Osteocyte (in vitro differentiated cells): Measurements from ENCODE around the gene ARHGAP24. TPM values are rescaled to one million over a fixed set of nuclear protein-coding genes. Genes with fewer than 3 reads are reported as not detected.

Source experiments
- DNase-seq: peaks from one replicate; pipeline ENCODE4 v3.0.0; 2021; ENCODE audit warnings: mixed read lengths; ENCODE audit not compliant: unreplicated experiment; ENCODE audit errors: extremely low spot score
- H3K27ac Mint-ChIP-seq: one replicate; pipeline ENCODE4 v1.8.0; 2021; ENCODE audit warnings: mild to moderate bottlenecking, mixed read lengths; ENCODE audit not compliant: unreplicated experiment
- H3K27me3 Mint-ChIP-seq: one replicate; pipeline ENCODE4 v1.8.0; 2021; ENCODE audit warnings: mixed read lengths; ENCODE audit not compliant: unreplicated experiment
- H3K36me3 Mint-ChIP-seq: one replicate; pipeline ENCODE4 v1.8.0; 2021; ENCODE audit warnings: mixed read lengths; ENCODE audit not compliant: unreplicated experiment
- H3K4me1 Mint-ChIP-seq: one replicate; pipeline ENCODE4 v1.8.0; 2021; ENCODE audit warnings: mixed read lengths; ENCODE audit not compliant: unreplicated experiment
- H3K4me3 Mint-ChIP-seq: one replicate; pipeline ENCODE4 v1.8.0; 2021; ENCODE audit warnings: mild to moderate bottlenecking, moderate library complexity, mixed read lengths; ENCODE audit not compliant: unreplicated experiment
- H3K9me3 Mint-ChIP-seq: one replicate; pipeline ENCODE4 v1.8.0; 2021; ENCODE audit warnings: mixed read lengths; ENCODE audit not compliant: unreplicated experiment
- CTCF ChIP-seq: fragments of 200-600 bp; sonication (generic); IDR thresholded peaks from 2 replicates; pipeline ENCODE4 v1.5.0; 2021; ENCODE audit warnings: antibody characterized with exemption, mild to moderate bottlenecking, moderate library complexity
- total RNA-seq: library from RNA; stranded (reverse); gene quantifications from 2 replicates; pipeline ENCODE4 v1.2.1, GENCODE V29; 2021

Gene ARHGAP24
- total RNA-seq, 1 donor from 2014 or later: 29.3 TPM

- Mint-ChIP-seq H3K4me1 (no peaks in the 10 kb centered on the region), H3K9me3 (peaks cover 14% of the 10 kb centered on the region), H3K4me3 (no peak overlapping the region), H3K27ac (no peak overlapping the region), H3K36me3 (no peaks in the 10 kb centered on the region), H3K27me3 (peaks cover 29% of the 10 kb centered on the region)
- no peak for DNase-seq
- no peak for TF ChIP-seq CTCF
These were observed 196.2 kb downstream of the ARHGAP24 start for GRCh38 chr4:85671120-85671519.

GRCh38 chr4:85672116-85672515, 197.2 kb downstream of the ARHGAP24 start:
- Mint-ChIP-seq H3K4me1 (no peaks in the 10 kb centered on the region), H3K36me3 (no peaks in the 10 kb centered on the region), H3K9me3 (peaks cover 11% of the 10 kb centered on the region), H3K27me3 (peaks cover 37% of the 10 kb centered on the region), H3K4me3 (no peak overlapping the region), H3K27ac (no peak overlapping the region)
- no peak for DNase-seq
- no peak for TF ChIP-seq CTCF

GRCh38 chr4:85672959-85673358, 198.0 kb downstream of the ARHGAP24 start:
- no peak for TF ChIP-seq CTCF
- no peak for DNase-seq
- no peak overlapping the region for H3K27ac Mint-ChIP-seq
- peaks cover 42% of the 10 kb centered on the region for H3K27me3 Mint-ChIP-seq
- no peaks in the 10 kb centered on the region for H3K36me3 Mint-ChIP-seq
- no peak overlapping the region for H3K4me3 Mint-ChIP-seq
- H3K4me1 Mint-ChIP-seq: no peaks in the 10 kb centered on the region
- peaks cover 3% of the 10 kb centered on the region for H3K9me3 Mint-ChIP-seq

- H3K4me1 Mint-ChIP-seq: no peaks in the 10 kb centered on the region
These were observed 198.6 kb downstream of the ARHGAP24 start for GRCh38 chr4:85673540-85673939.

More at GRCh38 chr4:85673540-85673939, 198.6 kb downstream of the ARHGAP24 start:
- peaks cover 42% of the 10 kb centered on the region for H3K27me3 Mint-ChIP-seq
- no peak overlapping the region for H3K27ac Mint-ChIP-seq
- no peak for DNase-seq
- no peak for TF ChIP-seq CTCF
- no peaks in the 10 kb centered on the region for H3K9me3 Mint-ChIP-seq
- H3K36me3 Mint-ChIP-seq: no peaks in the 10 kb centered on the region
- H3K4me3 Mint-ChIP-seq: no peak overlapping the region
